KG1 (cell line): Measurements from ENCODE around the gene GLI3.

Experiments used
- DNase-seq: peaks from one replicate; lab custom pipeline; 2025; lab: John Stamatoyannopoulos, UW

The GLI3 gene

GRCh38 chr7:42143711-42144600 is 93.1 kb downstream of the GLI3 start:
- no peak for DNase-seq

- no peak for DNase-seq
Observed at GRCh38 chr7:42142089-42142488, 94.9 kb downstream of the GLI3 start.

GRCh38 chr7:42139751-42140150 is 97.3 kb downstream of the GLI3 start:
- DNase-seq, result no peak

- no peak for DNase-seq
Observed at GRCh38 chr7:42138691-42139090, 98.3 kb downstream of the GLI3 start.

DNA sequence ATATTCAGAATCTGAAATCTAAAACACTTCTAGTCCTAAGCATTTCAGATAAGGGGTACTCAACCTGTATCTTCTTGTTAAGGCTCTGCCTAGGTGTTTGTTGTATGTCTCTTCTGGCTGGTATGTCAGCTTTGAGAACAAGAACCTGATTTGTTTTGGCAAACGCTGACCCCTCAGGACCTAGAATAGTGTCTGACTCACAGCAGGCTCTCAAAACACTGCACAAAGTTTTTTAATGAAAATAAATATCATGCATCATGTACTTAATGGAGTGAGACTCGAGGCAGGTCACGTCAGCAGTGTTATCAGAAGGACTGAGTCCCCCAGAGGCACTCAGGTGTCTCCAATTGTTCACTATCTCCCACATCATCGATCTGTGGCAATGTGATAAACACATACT is 99.1 kb downstream of the GLI3 start:
- no peak for DNase-seq

GRCh38 chr7:42137431-42137830 is 99.6 kb downstream of the GLI3 start:
- no peak for DNase-seq

DNA sequence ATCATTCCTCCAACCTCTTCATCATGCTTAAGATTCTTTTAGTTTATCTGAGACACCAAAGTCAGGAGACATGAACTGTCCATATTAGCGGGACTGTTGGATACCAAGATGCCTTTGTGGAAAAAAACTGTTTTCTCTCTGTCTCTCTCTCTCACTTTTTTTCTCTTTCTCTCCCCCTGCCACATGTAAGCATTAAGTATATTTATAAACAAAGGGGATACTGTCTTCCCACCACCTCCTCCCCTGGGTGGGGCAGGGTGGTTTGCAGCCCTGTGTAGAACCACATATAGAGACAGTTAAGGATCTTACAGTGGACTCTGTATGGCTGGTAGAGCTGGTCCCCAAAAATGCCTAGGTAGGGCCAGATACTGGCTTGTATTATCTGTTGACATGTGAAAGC is 101.3 kb downstream of the GLI3 start:
- DNase-seq, result no peak

GRCh38 chr7:42134276-42134876 is 102.6 kb downstream of the GLI3 start:
- no peak for DNase-seq

DNA sequence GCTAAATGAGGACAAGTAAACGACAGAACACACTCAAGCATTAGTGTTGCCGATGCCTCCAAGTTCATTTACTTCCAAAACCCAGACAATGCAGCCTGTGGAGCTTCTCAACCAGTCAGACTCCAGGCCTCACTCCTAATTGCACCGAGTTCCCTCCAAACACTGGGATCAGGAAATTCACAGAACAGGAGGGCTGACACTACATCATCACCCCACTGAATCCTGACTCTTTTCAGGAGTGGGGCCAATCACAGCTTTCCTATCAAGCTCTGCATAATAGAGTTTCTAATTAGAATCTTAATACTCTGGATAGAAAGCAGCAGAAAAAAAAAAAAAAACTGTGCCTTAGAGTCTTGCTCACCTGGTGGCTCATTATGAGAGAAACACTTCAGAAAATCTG is 103.7 kb downstream of the GLI3 start:
- DNase-seq, result no peak

DNA sequence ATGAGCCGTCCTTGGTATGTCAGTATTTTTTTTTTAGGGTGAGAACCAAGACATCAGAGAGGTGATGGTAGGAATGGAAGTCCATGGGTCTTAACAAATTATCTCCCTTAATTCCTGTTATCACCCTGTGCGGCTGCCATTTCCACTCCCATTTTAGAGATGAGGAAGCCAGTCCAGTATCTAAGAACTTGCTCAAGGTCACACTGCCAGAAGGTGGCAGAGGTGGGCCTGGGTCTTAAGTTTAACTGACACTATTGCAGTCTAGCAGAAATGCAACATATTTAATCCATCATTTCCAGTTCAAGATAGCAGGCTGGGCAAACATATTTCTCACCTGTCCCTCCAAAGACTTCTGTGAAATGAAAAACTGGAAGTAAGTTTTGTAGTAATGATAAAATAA is 108.3 kb downstream of the GLI3 start:
- no peak for DNase-seq

DNA sequence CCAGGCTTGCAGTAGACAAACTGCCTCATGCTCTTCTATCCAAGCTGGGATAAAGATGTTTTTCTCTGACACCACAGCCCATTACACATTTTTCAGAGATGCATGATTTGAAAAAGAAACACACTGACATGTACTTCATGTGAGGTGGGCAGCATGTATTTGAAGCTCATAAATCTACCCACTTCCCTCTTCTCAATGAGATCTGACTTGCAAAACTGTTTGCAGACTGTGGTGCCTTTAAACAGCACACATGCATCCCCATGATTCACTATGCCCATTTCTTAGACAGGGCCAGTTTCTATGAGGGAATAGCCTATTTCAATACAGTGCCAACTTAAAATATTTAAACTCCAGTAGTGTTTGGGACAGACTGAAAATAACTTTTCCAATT is 109.8 kb downstream of the GLI3 start:
- DNase-seq, result no peak

GRCh38 chr7:42126475-42127231 is 110.4 kb downstream of the GLI3 start:
- no peak for DNase-seq

DNA sequence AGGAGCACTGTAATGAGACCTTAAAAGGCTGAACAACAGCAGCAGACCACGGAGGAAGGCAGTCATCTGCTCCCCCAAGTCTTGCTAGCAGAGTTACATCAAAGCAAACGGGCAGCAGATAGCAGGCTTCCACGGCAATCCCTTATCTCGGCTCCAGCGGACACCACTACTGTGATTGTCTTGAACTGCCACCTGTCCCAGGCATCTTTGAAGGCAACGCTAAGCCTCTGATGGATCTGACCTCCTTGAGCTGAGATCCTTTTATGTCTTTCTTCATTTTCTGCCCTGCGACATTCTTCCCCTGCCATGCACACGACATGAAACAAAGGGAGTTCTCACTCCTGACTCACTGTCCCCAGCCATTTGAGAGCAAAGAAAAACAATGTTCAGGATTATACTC is 111.7 kb downstream of the GLI3 start:
- no peak for DNase-seq

GRCh38 chr7:42123716-42124115 is 113.3 kb downstream of the GLI3 start:
- DNase-seq, result no peak

DNA sequence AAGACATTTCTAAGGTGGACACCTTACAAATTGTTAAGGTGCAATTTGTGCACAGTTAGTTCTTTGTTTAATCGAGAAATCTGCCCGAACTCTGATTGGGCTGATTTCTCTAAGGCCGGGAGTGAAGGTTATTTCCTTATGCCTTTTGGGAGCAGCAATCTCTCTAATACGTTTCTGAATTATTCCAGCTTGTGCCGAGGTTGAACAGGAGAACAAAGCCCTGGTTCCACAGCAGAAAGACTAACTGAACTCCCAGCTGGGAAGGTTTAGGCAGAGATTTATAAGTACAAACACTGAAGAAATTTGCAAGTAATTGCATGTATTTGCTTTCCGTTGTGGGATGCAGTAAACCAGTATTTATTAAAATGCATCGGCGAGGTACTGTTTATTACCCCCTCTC is 116.8 kb downstream of the GLI3 start:
- no peak for DNase-seq

DNA sequence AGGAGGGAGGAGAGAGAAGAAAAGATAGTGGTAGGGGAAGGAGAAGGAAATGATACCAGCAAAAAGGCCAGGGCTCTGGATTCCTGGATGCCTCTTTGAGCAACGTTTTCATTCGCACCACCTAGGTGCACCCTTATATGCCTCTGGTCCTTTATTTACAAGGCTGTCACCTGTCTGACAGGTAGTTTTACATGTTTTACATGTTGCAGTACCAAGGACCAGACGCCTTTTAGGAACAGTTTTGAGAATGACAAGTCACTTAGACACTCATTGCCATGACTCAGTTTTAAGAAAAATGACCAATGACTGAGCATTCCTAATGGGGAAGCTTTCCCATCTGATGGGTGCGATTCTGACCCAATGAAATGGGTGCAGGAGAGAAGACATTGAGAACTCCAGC is 119.8 kb downstream of the GLI3 start:
- DNase-seq, result no peak

- DNase-seq, result no peak
Observed at GRCh38 chr7:42115795-42116194, 121.2 kb downstream of the GLI3 start.

DNA sequence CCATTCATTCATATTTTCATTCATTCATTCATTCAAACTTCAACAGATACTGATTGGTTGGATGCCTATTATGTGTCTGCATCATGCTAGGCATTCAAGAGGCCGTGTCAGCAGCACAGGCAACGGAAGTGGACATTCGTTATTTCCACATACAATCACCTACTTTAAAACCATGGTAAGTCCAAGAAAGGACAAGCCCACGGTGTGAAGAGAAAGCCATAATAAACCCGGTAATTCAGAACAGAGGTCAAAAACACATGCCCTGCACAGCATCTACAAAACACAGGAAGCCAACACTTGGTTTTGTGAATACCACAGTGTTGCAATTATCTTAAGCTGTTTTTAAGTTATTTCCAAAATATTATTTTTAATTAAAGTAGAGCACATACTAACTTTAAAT is 126.7 kb downstream of the GLI3 start:
- DNase-seq, result no peak

GRCh38 chr7:42108803-42109528 is 128.0 kb downstream of the GLI3 start:
- no peak for DNase-seq

- DNase-seq, result no peak
Observed at GRCh38 chr7:42107484-42108240, 129.3 kb downstream of the GLI3 start.

- DNase-seq, result no peak
Observed at GRCh38 chr7:42106562-42106961, 130.4 kb downstream of the GLI3 start.
